Stimulated activated CD8-positive, alpha-beta memory T cell treated with anti-CD3 and anti-CD28 coated beads, Interleukin-7, amount 100 ng/mL, for 48 hours (primary cell): ENCODE results near the gene CEBPZ.

Experiments used
- DNase-seq, 2 donors: peaks; one replicate each; pipeline ENCODE4 v3.0.0-alpha.2; 2020; ENCODE audit warnings: low read depth in 1 of 2; ENCODE audit errors: extremely low read depth in 1 of 2

Gene CEBPZ

GRCh38 chr2:37181726-37182684 lies 49.4 kb downstream of the CEBPZ start:
- DNase-seq = no peak

GRCh38 chr2:37180640-37181039 lies 50.8 kb downstream of the CEBPZ start:
- no peak for DNase-seq

- no peak for DNase-seq
Observed at GRCh38 chr2:37180006-37180639, 51.3 kb downstream of the CEBPZ start.

- DNase-seq = no peak
Observed at GRCh38 chr2:37173741-37174140, 57.7 kb downstream of the CEBPZ start.

- DNase-seq = no peak
Observed at GRCh38 chr2:37171624-37171950, 59.8 kb downstream of the CEBPZ start.

GRCh38 chr2:37168217-37168981 lies 63.0 kb downstream of the CEBPZ start:
- no peak for DNase-seq

- no peak for DNase-seq
Observed at GRCh38 chr2:37167636-37168180, 63.7 kb downstream of the CEBPZ start.

GRCh38 chr2:37164757-37165156 lies 66.6 kb downstream of the CEBPZ start:
- DNase-seq = no peak

- peak; percentile 59 to 70 for DNase-seq
Observed at GRCh38 chr2:37156857-37157714, 74.3 kb downstream of the CEBPZ start, which contains the start of gene EIF2AK2. TSS of gene EIF2AK2 (minus strand) at chr2:37156980. CDS start at chr2:37147806, 9,174 bp downstream.

- no peak for DNase-seq
Observed at GRCh38 chr2:37156071-37156856, 75.1 kb downstream of the CEBPZ start.

- DNase-seq = no peak
Observed at GRCh38 chr2:37154785-37155184, 76.6 kb downstream of the CEBPZ start.

GRCh38 chr2:37153224-37153623 lies 78.2 kb downstream of the CEBPZ start:
- DNase-seq = no peak
